ENCODE results near the gene DIAPH2. TPM values are rescaled to one million over a fixed set of nuclear protein-coding genes. Genes with fewer than 3 reads are reported as not detected.

DIAPH2 gene
- total RNA-seq, 4 donors from 2014 or later: 41.8 to 64.5 (median 54.5) TPM

DNA sequence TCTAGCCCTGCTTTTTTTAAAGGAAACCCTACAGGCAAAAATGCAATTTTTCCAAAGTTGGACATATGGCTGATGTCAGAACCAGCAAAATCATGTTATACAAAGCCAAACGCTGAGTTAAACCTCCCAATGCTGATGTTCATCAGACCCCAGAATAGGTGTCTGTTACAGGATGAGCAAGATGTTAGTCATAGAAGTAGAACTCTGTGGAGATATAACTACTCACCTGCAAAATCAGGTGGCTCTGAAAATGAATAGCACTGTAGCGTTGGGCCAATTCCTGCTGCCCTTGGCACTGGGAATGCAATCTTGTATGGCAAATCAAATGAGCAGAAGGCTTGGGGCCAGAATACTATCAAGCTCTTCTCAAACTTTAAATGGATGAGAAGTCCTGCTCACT lies 833.1 kb downstream of the DIAPH2 start:
- WGBS: 91% methylated on average over 2 of the region's 2 CpGs
- Histone ChIP-seq H3K27me3 (no peaks in the 10 kb centered on the region), H3K9me3 (no peaks in the 10 kb centered on the region), H3K36me3 (no peaks in the 10 kb centered on the region), H3K4me3 (no peak overlapping the region), H3K4me1 (no peaks in the 10 kb centered on the region), H3K27ac (replicated peaks in 1 of 4) (no peak overlapping the region)
- TF ChIP-seq POLR2AphosphoS5 (IDR thresholded peaks at IDR 0.05) (no peak), EP300 (IDR thresholded peaks at IDR 0.05) (no peak)
- TF ChIP-seq, protein P1, sequence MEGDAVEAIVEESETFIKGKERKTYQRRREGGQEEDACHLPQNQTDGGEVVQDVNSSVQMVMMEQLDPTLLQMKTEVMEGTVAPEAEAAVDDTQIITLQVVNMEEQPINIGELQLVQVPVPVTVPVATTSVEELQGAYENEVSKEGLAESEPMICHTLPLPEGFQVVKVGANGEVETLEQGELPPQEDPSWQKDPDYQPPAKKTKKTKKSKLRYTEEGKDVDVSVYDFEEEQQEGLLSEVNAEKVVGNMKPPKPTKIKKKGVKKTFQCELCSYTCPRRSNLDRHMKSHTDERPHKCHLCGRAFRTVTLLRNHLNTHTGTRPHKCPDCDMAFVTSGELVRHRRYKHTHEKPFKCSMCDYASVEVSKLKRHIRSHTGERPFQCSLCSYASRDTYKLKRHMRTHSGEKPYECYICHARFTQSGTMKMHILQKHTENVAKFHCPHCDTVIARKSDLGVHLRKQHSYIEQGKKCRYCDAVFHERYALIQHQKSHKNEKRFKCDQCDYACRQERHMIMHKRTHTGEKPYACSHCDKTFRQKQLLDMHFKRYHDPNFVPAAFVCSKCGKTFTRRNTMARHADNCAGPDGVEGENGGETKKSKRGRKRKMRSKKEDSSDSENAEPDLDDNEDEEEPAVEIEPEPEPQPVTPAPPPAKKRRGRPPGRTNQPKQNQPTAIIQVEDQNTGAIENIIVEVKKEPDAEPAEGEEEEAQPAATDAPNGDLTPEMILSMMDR (IDR thresholded peaks at IDR 0.05): no peak
- DNase-seq (ENCODE audit: extremely low spot score): no peak
- intact Hi-C loops (cut with DNase I): no loop called here

- WGBS: 90% methylated on average over 2 of the region's 2 CpGs
- Histone ChIP-seq H3K4me1 (no peaks in the 10 kb centered on the region), H3K27ac (replicated peaks in 1 of 4) (no peak overlapping the region), H3K27me3 (no peaks in the 10 kb centered on the region), H3K36me3 (no peaks in the 10 kb centered on the region), H3K4me3 (no peak overlapping the region), H3K9me3 (no peaks in the 10 kb centered on the region)
- no peak for DNase-seq (ENCODE audit: extremely low spot score)
- intact Hi-C loops (cut with DNase I): no loop called here
- TF ChIP-seq EP300 (IDR thresholded peaks at IDR 0.05) (no peak), POLR2AphosphoS5 (IDR thresholded peaks at IDR 0.05) (no peak), POLR2A (IDR thresholded peaks at IDR 0.05; ENCODE audit: low read depth) (no peak)
- TF ChIP-seq, protein P1 (IDR thresholded peaks at IDR 0.05): no peak
Observed at GRCh38 chrX:97522307-97522706, 837.7 kb downstream of the DIAPH2 start.

DNA sequence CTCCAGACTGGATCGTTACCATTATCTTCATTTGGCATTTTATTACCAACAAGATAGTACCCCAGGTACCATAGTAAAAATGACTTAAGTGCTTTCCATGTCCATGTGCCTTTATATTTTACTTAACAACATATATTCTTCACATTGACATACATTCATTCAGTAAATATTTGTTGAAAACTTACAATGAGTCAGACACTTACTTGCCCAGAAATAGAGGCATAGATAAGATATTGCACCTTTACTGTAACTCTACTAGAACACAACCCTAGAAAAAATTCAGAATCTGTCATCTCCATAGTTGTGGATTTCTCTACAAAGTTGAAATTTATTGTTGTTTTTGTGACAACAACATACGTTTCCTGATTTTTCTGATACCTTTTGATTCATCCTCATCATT lies 839.7 kb downstream of the DIAPH2 start:
- Histone ChIP-seq H3K27me3 (no peaks in the 10 kb centered on the region), H3K4me1 (no peaks in the 10 kb centered on the region), H3K9me3 (no peaks in the 10 kb centered on the region), H3K4me3 (no peak overlapping the region), H3K27ac (replicated peaks in 1 of 4) (no peak overlapping the region), H3K36me3 (no peaks in the 10 kb centered on the region)
- TF ChIP-seq EP300 (IDR thresholded peaks at IDR 0.05) (no peak), POLR2A (IDR thresholded peaks at IDR 0.05; ENCODE audit: low read depth) (no peak), POLR2AphosphoS5 (IDR thresholded peaks at IDR 0.05) (no peak)
- TF ChIP-seq, protein P1 (IDR thresholded peaks at IDR 0.05): no peak
- no peak for DNase-seq (ENCODE audit: extremely low spot score)
- intact Hi-C loops (cut with DNase I): no loop called here
- 87% methylated on average over 2 of the region's 2 CpGs for WGBS

DNA sequence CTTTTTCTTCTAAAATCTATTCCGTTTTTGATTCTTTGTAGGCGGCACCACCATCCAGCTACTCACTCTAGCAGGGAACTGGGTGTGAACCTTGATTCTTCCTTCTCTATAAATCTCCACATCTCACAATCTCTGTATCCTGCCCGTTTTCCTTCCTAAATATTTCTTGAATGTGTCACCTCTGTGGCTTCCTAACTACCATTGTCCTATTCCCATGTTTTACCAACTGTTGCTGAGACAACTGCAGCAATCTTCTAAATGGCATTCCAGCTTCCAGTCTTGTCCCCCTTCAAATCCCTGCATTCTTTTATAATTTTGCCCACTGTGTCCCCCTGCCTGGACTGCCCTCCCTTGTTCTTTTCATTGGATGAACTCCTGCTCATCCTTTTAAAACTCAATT lies 840.4 kb downstream of the DIAPH2 start:
- TF ChIP-seq, protein P1 (IDR thresholded peaks at IDR 0.05): no peak
- TF ChIP-seq POLR2AphosphoS5 (IDR thresholded peaks at IDR 0.05) (no peak), POLR2A (IDR thresholded peaks at IDR 0.05; ENCODE audit: low read depth) (no peak), EP300 (IDR thresholded peaks at IDR 0.05) (no peak)
- no peaks in the 10 kb centered on the region for H3K4me1 ChIP-seq
- intact Hi-C loops (cut with DNase I): no loop called here
- no peak overlapping the region for H3K4me3 ChIP-seq
- H3K27me3 ChIP-seq: no peaks in the 10 kb centered on the region
- peaks cover 0 to 4% (median 1%) of the 10 kb centered on the region in 4 donors for H3K9me3 ChIP-seq
- H3K27ac ChIP-seq (replicated peaks in 1 of 4): no peak overlapping the region
- 75% methylated on average over 3 of the region's 3 CpGs for WGBS
- DNase-seq (ENCODE audit: extremely low spot score): no peak
- no peaks in the 10 kb centered on the region for H3K36me3 ChIP-seq

DNA sequence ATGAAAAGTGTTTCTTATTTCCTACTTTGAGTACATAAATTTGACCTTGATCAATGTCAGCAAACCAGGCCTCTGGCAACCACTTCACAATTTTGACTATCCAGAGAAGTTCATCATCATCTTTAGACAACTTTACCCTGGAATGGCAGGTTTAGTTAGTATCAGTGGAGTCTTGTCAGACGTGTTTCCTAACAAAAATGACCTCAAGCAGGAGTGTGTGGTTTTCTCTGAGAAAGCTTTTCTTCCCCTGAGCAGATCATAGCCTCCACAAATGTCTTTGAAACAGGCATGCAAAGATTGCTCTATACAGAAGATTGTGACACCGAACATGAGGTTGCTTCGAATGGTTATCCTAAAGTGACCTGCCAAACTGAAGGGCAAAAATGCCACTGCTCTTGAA lies 841.3 kb downstream of the DIAPH2 start:
- no peak for DNase-seq (ENCODE audit: extremely low spot score)
- Histone ChIP-seq H3K4me3 (no peak overlapping the region), H3K9me3 (peaks cover 0 to 14% (median 6%) of the 10 kb centered on the region in 4 donors), H3K4me1 (no peaks in the 10 kb centered on the region), H3K27me3 (no peaks in the 10 kb centered on the region), H3K36me3 (no peaks in the 10 kb centered on the region), H3K27ac (replicated peaks in 1 of 4) (no peak overlapping the region)
- intact Hi-C loops (cut with DNase I): no loop called here
- TF ChIP-seq POLR2A (IDR thresholded peaks at IDR 0.05; ENCODE audit: low read depth): no peak
- TF ChIP-seq, protein P1 (IDR thresholded peaks at IDR 0.05): no peak
- no peak for TF ChIP-seq EP300 (IDR thresholded peaks at IDR 0.05)
- no peak for TF ChIP-seq POLR2AphosphoS5 (IDR thresholded peaks at IDR 0.05)
- 67% methylated on average over 3 of the region's 3 CpGs for WGBS

All from esophagus muscularis mucosa (tissue), 4 donors.